SK-N-SH (cell line): ENCODE data around the gene PAX9. TPM values are rescaled to one million over a fixed set of nuclear protein-coding genes. Genes with fewer than 3 reads are reported as not detected.

ENCODE experiments used
- CTCF ChIA-PET: fragments of 300-600, 350-600 bp; formaldehyde crosslinking; extraction: SDS; loops from one replicate; lab custom pipeline; 2021; lab: Yijun Ruan, JAX
- POLR2A ChIA-PET: fragments of 350-600 bp; sonication (Branson Sonifier 250); formaldehyde crosslinking; extraction: SDS; loops from one replicate; lab custom pipeline; 2020; ENCODE audit warnings: antibody characterized with exemption, inconsistent platforms; lab: Yijun Ruan, JAX
- DNase-seq: peaks from one replicate; pipeline ENCODE4 v3.0.0; 2012
- H2AFZ ChIP-seq: fragments of 200-600 bp; sonication (generic); 2 replicates; pipeline ENCODE4 v1.8.1; 2016; ENCODE audit warnings: antibody characterized with exemption, mild to moderate bottlenecking, low read depth
- H3F3A ChIP-seq: fragments of 200-600 bp; sonication (generic); replicated peaks from 2 replicates; pipeline ENCODE3; 2016; ENCODE audit warnings: antibody characterized with exemption, mild to moderate bottlenecking; ENCODE audit not compliant: insufficient read depth
- H3K27ac ChIP-seq, 2 experiments: fragments of 200-500 bp in 1 of 2; fragments of 200-600 bp in 1 of 2; sonication (Bioruptor generic) in 1 of 2; sonication (generic), shearing (Covaris generic) in 1 of 2; 2 replicates each; pipeline versions ENCODE4 v1.5.1 to v1.6.1; 2014 to 2016; ENCODE audit warnings: low read depth in 2 of 2, inconsistent platforms in 1 of 2, low read length in 1 of 2, mild to moderate bottlenecking in 1 of 2, mixed read lengths in 1 of 2
- H3K27me3 ChIP-seq: fragments of 200-600 bp; sonication (generic), shearing (Covaris generic); 2 replicates; pipeline ENCODE4 v1.6.1; 2016; ENCODE audit warnings: mixed run types; ENCODE audit not compliant: insufficient read depth
- H3K36me3 ChIP-seq, 2 experiments: fragments of 200-500 bp in 1 of 2; fragments of 200-600 bp in 1 of 2; sonication (Bioruptor generic) in 1 of 2; sonication (generic) in 1 of 2; replicated peaks in 1 of 2; 2 replicates each; pipeline versions ENCODE3 to v1.5.1; 2014 to 2016; ENCODE audit warnings: low read length in 1 of 2, mild to moderate bottlenecking in 1 of 2; ENCODE audit not compliant: insufficient read depth in 2 of 2, control insufficient read depth in 1 of 2
- H3K4me1 ChIP-seq, 2 experiments: fragments of 200-500 bp in 1 of 2; fragments of 200-600 bp in 1 of 2; sonication (Bioruptor generic) in 1 of 2; sonication (generic), shearing (Covaris generic) in 1 of 2; 2 replicates each; pipeline versions ENCODE4 v1.5.1 to v1.6.1; 2014 to 2016; ENCODE audit warnings: low read depth in 1 of 2, low read length in 1 of 2, mixed run types in 1 of 2; ENCODE audit not compliant: insufficient read depth in 2 of 2, control insufficient read depth in 1 of 2
- H3K4me2 ChIP-seq: fragments of 200-600 bp; sonication (generic), shearing (Covaris generic); 2 replicates; pipeline ENCODE4 v1.6.1; 2017; ENCODE audit warnings: mixed run types
- H3K4me3 ChIP-seq, 2 experiments: fragments of 200-500 bp in 1 of 2; fragments of 200-600 bp in 1 of 2; sonication (Bioruptor generic) in 1 of 2; sonication (generic), shearing (Covaris generic) in 1 of 2; 2 replicates each; pipeline versions ENCODE4 v1.5.1 to v1.8.1; 2014 to 2016; ENCODE audit warnings: low read depth in 2 of 2, inconsistent platforms in 1 of 2, low read length in 1 of 2, mild to moderate bottlenecking in 1 of 2, mixed read lengths in 1 of 2, moderate library complexity in 1 of 2
- H3K79me2 ChIP-seq: fragments of 200-600 bp; sonication (generic); 2 replicates; pipeline ENCODE4 v1.8.1; 2017; ENCODE audit warnings: mild to moderate bottlenecking; ENCODE audit not compliant: insufficient read depth
- H3K9ac ChIP-seq: fragments of 200-600 bp; sonication (generic); 2 replicates; pipeline ENCODE4 v1.6.1; 2017; ENCODE audit warnings: mixed run types
- H3K9me2 ChIP-seq: fragments of 200-600 bp; sonication (generic); 2 replicates; pipeline ENCODE4 v1.6.1; 2017; ENCODE audit warnings: mixed run types
- H3K9me3 ChIP-seq: fragments of 200-600 bp; sonication (generic); 2 replicates; pipeline ENCODE4 v1.6.1; 2017; ENCODE audit warnings: mixed run types, mild to moderate bottlenecking, moderate library complexity
- H4K20me1 ChIP-seq: fragments of 200-600 bp; sonication (generic); 2 replicates; pipeline ENCODE4 v1.6.1; 2017; ENCODE audit warnings: mild to moderate bottlenecking, mixed run types; ENCODE audit not compliant: insufficient read depth
- CHD2 ChIP-seq: fragments of 150-350 bp; IDR thresholded peaks from 2 replicates; pipeline ENCODE4 v1.6.1; 2018; ENCODE audit warnings: low read length; ENCODE audit not compliant: partially characterized antibody
- EP300 ChIP-seq, 2 experiments: IDR thresholded peaks; 2 replicates each; pipeline versions ENCODE4 v1.4.0 to v1.6.1; 2012; ENCODE audit warnings: borderline replicate concordance in 1 of 2, low read depth in 1 of 2, low read length in 1 of 2
- EZH2phosphoT487 ChIP-seq: fragments of 200-600 bp; sonication (generic); IDR thresholded peaks from 2 replicates; pipeline ENCODE4 v1.6.1; 2017; ENCODE audit warnings: low read depth, mixed run types, mild to moderate bottlenecking, antibody characterized with exemption, moderate library complexity, borderline replicate concordance
- FOXJ3 ChIP-seq: sonication (generic); formaldehyde crosslinking; IDR thresholded peaks from 2 replicates; pipeline ENCODE4 v1.5.1; 2020; ENCODE audit warnings: mild to moderate bottlenecking, missing genetic modification reagents
- FOXM1 ChIP-seq: IDR thresholded peaks from 2 replicates; pipeline ENCODE4 v1.4.0; 2012; ENCODE audit warnings: low read depth, mild to moderate bottlenecking
- GABPA ChIP-seq: IDR thresholded peaks from 2 replicates; pipeline ENCODE4 v1.4.0; 2012; ENCODE audit warnings: low read depth, mild to moderate bottlenecking
- GATA2 ChIP-seq: sonication (generic); formaldehyde crosslinking; IDR thresholded peaks from 2 replicates; pipeline ENCODE4 v1.5.0; 2020; ENCODE audit warnings: mild to moderate bottlenecking, missing genetic modification reagents
- MXI1 ChIP-seq: IDR thresholded peaks from 2 replicates; pipeline ENCODE4 v1.6.1; 2012; ENCODE audit warnings: mild to moderate bottlenecking, low read depth, low read length, improper control_type of control experiment
- NFIC ChIP-seq: IDR thresholded peaks from 2 replicates; pipeline ENCODE4 v1.4.0; 2012; ENCODE audit warnings: borderline replicate concordance
- PBX3 ChIP-seq: IDR thresholded peaks from 2 replicates; pipeline ENCODE4; 2012
- POLR2AphosphoS5 ChIP-seq: IDR thresholded peaks from 2 replicates; pipeline ENCODE4 v1.6.1; 2012; ENCODE audit warnings: low read depth, low read length
- RCOR1 ChIP-seq: fragments of 150-350 bp; IDR thresholded peaks from 2 replicates; pipeline ENCODE4 v1.6.1; 2017; ENCODE audit warnings: antibody characterized with exemption, low read length
- RXRA ChIP-seq: IDR thresholded peaks from 2 replicates; pipeline ENCODE4 v1.4.0; 2012; ENCODE audit warnings: low read depth, mild to moderate bottlenecking, borderline replicate concordance
- SMC3 ChIP-seq: IDR thresholded peaks from 2 replicates; pipeline ENCODE4 v1.6.1; 2012; ENCODE audit warnings: low read depth, low read length, improper control_type of control experiment
- TAF1 ChIP-seq: IDR thresholded peaks from 2 replicates; pipeline ENCODE4 v1.6.1; 2012; ENCODE audit warnings: low read depth, mild to moderate bottlenecking, low read length, moderate library complexity, borderline replicate concordance
- TCF12 ChIP-seq: IDR thresholded peaks from 2 replicates; pipeline ENCODE4 v1.4.0; 2012
- YY1 ChIP-seq: IDR thresholded peaks from 2 replicates; pipeline ENCODE4 v1.4.0; 2012; ENCODE audit warnings: low read depth, mild to moderate bottlenecking
- ZBTB33 ChIP-seq: IDR thresholded peaks from 2 replicates; pipeline ENCODE4 v1.4.0; 2012; ENCODE audit warnings: low read depth, borderline replicate concordance
- WGBS: methylation state at CpG from one replicate; pipeline ENCODE4 v1.1.6; 2017; ENCODE audit warnings: low lambda C conversion rate; 5-methylcytosine and 5-hydroxymethylcytosine counted together
- polyA plus RNA-seq, 3 experiments: library from polyadenylated mRNA; depleted of rRNA; stranded (reverse); fragments of >200 nt; gene quantifications; 2 replicates each; pipeline ENCODE4 v1.2.3, GENCODE V29; 2012
- TF ChIP-seq, protein P1 (sequence below): fragments of 200-600 bp; sonication (generic); IDR thresholded peaks from 2 replicates; pipeline ENCODE4 v1.6.1; 2017; ENCODE audit warnings: antibody characterized with exemption, mild to moderate bottlenecking, moderate library complexity
- TF ChIP-seq, protein P2 (sequence below): IDR thresholded peaks from 2 replicates; pipeline ENCODE4 v1.4.0; 2012; ENCODE audit warnings: low read depth

PAX9 gene
- polyA plus RNA-seq, 1 of the 3 experiments (the other 2 are of a cell fraction), result not detected

DNA sequence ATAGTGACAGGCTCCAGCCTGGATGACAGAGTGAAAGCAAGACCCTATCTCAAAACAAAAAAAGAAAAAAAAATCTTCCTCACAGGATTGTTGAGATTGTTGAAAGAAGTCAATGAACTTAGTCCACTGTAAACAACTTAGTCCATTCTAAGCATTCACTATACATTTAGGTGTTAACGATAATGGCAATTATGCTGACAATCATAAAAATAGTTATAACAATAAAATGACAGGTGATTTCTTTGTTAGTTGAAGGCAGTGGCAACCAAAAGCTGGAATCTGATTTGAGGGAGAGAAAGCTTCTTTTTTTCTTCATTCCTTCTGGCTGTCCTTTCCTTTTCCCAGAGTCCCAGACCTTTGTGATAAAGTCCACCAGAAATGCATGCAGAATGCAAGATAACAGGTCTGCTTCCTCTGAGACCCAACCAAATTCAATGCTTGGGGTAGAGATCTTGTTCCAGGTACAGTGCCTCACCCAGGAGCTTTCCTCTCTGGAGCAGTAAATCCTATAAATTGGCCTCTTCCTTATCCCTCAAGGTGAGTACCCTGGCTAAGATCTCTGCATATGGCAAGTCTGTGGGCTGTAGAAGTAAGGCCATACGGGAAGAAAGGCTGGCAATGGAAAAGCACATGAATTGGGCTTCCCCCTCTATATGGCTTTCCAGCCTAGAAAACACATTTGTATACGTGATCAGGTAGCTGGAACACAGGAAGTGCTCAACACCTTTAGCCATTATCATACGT lies 52.5 kb downstream of the PAX9 start:
- no peak overlapping the region for H3K4me2 ChIP-seq
- H4K20me1 ChIP-seq, result no peaks in the 10 kb centered on the region
- no peak overlapping the region for H2AFZ ChIP-seq
- WGBS, result 9% methylated on average over 4 of the region's 4 CpGs
- no peaks in the 10 kb centered on the region for H3K4me1 ChIP-seq
- no peaks in the 10 kb centered on the region for H3K79me2 ChIP-seq
- no peak overlapping the region for H3K27ac ChIP-seq
- H3K9me2 ChIP-seq, result no peaks in the 10 kb centered on the region
- H3K36me3 ChIP-seq, result no peaks in the 10 kb centered on the region
- H3K4me3 ChIP-seq, result no peak overlapping the region
- POLR2A ChIA-PET, result no interaction called here
- no peaks in the 10 kb centered on the region for H3K27me3 ChIP-seq
- CTCF ChIA-PET, result no interaction called here
- DNase-seq, result no peak
- H3F3A ChIP-seq, result no peaks in the 10 kb centered on the region
- H3K9ac ChIP-seq, result no peak overlapping the region
- no peaks in the 10 kb centered on the region for H3K9me3 ChIP-seq
- TF ChIP-seq PBX3 (no peak), RCOR1 (no peak), YY1 (no peak), MXI1 (no peak), SMC3 (no peak), TCF12 (no peak), NFIC (no peak), EP300 (IDR thresholded peaks at IDR 0.05; ENCODE audit: borderline replicate concordance in 1 of 2, low read depth in 1 of 2, low read length in 1 of 2) (no peak), FOXM1 (no peak), GABPA (no peak), TAF1 (no peak), ZBTB33 (no peak), RXRA (no peak), EZH2phosphoT487 (no peak), CHD2 (no peak), POLR2AphosphoS5 (no peak), FOXJ3 (CRISPR knock-in tag) (no peak), GATA2 (CRISPR knock-in tag) (no peak)
- TF ChIP-seq, protein P1, sequence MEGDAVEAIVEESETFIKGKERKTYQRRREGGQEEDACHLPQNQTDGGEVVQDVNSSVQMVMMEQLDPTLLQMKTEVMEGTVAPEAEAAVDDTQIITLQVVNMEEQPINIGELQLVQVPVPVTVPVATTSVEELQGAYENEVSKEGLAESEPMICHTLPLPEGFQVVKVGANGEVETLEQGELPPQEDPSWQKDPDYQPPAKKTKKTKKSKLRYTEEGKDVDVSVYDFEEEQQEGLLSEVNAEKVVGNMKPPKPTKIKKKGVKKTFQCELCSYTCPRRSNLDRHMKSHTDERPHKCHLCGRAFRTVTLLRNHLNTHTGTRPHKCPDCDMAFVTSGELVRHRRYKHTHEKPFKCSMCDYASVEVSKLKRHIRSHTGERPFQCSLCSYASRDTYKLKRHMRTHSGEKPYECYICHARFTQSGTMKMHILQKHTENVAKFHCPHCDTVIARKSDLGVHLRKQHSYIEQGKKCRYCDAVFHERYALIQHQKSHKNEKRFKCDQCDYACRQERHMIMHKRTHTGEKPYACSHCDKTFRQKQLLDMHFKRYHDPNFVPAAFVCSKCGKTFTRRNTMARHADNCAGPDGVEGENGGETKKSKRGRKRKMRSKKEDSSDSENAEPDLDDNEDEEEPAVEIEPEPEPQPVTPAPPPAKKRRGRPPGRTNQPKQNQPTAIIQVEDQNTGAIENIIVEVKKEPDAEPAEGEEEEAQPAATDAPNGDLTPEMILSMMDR, result no peak
- TF ChIP-seq, protein P2, sequence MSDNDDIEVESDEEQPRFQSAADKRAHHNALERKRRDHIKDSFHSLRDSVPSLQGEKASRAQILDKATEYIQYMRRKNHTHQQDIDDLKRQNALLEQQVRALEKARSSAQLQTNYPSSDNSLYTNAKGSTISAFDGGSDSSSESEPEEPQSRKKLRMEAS, result no peak
